Nephron progenitor cell (in vitro differentiated cells): Measurements from ENCODE around the gene C2orf81.

Experiments used
- DNase-seq: peaks from one replicate; pipeline ENCODE4 v3.0.0; 2021
- H3K27ac Mint-ChIP-seq: 2 replicates; pipeline ENCODE4 v1.8.0; 2021; ENCODE audit warnings: mild to moderate bottlenecking, moderate library complexity, mixed read lengths
- H3K27me3 Mint-ChIP-seq: 2 replicates; pipeline ENCODE4 v1.8.0; 2021; ENCODE audit warnings: mild to moderate bottlenecking, low read depth, mixed read lengths; ENCODE audit not compliant: poor library complexity
- H3K36me3 Mint-ChIP-seq: 2 replicates; pipeline ENCODE4 v1.8.0; 2021; ENCODE audit warnings: low read depth, mixed read lengths
- H3K4me1 Mint-ChIP-seq: 2 replicates; pipeline ENCODE4 v1.8.0; 2021; ENCODE audit warnings: mixed read lengths
- H3K4me3 Mint-ChIP-seq: 2 replicates; pipeline ENCODE4 v1.8.0; 2021; ENCODE audit warnings: mild to moderate bottlenecking, moderate library complexity, mixed read lengths
- H3K9me3 Mint-ChIP-seq: 2 replicates; pipeline ENCODE4 v1.8.0; 2021; ENCODE audit warnings: mild to moderate bottlenecking, moderate library complexity, mixed read lengths
- CTCF ChIP-seq: fragments of 200-600 bp; sonication (generic); IDR thresholded peaks from 2 replicates; pipeline ENCODE4 v1.5.0; 2021; ENCODE audit warnings: antibody characterized with exemption

The C2orf81 gene

GRCh38 chr2:74417763-74418162 lies 3.7 kb downstream of the C2orf81 start:
- Mint-ChIP-seq H3K4me3 (no peak overlapping the region), H3K36me3 (no peaks in the 10 kb centered on the region), H3K27me3 (peaks cover 17% of the 10 kb centered on the region), H3K27ac (no peak overlapping the region), H3K4me1 (peaks cover 36% of the 10 kb centered on the region), H3K9me3 (no peaks in the 10 kb centered on the region)
- no peak for DNase-seq
- no peak for TF ChIP-seq CTCF

GRCh38 chr2:74417197-74417596 lies 4.2 kb downstream of the C2orf81 start:
- Mint-ChIP-seq H3K9me3 (no peaks in the 10 kb centered on the region), H3K4me1 (peaks cover 31% of the 10 kb centered on the region), H3K27ac (no peak overlapping the region), H3K4me3 (no peak overlapping the region), H3K36me3 (no peaks in the 10 kb centered on the region), H3K27me3 (peaks cover 14% of the 10 kb centered on the region)
- TF ChIP-seq CTCF, result no peak
- DNase-seq, result no peak

- no peak for DNase-seq
- TF ChIP-seq CTCF, result no peak
- H3K4me3 Mint-ChIP-seq, result no peak overlapping the region
Measured at GRCh38 chr2:74416778-74417177, 4.6 kb downstream of the C2orf81 start.

GRCh38 chr2:74415762-74416395 lies 5.5 kb downstream of the C2orf81 start:
- TF ChIP-seq CTCF, result no peak
- Mint-ChIP-seq H3K27me3 (peaks cover 9% of the 10 kb centered on the region), H3K4me1 (peaks cover 20% of the 10 kb centered on the region), H3K27ac (peak overlapping the region; percentile 49), H3K36me3 (no peaks in the 10 kb centered on the region), H3K4me3 (no peak overlapping the region), H3K9me3 (no peaks in the 10 kb centered on the region)
- DNase-seq, result no peak

More at GRCh38 chr2:74416778-74417177, 4.6 kb downstream of the C2orf81 start:
- Mint-ChIP-seq H3K9me3 (no peaks in the 10 kb centered on the region), H3K4me1 (peaks cover 26% of the 10 kb centered on the region), H3K36me3 (no peaks in the 10 kb centered on the region), H3K27me3 (peaks cover 13% of the 10 kb centered on the region), H3K27ac (no peak overlapping the region)

- Mint-ChIP-seq H3K27ac (no peak overlapping the region), H3K27me3 (peaks cover 6% of the 10 kb centered on the region), H3K4me3 (no peak overlapping the region), H3K4me1 (peaks cover 13% of the 10 kb centered on the region), H3K9me3 (no peaks in the 10 kb centered on the region), H3K36me3 (no peaks in the 10 kb centered on the region)
- DNase-seq, result no peak
- TF ChIP-seq CTCF, result no peak
Measured at GRCh38 chr2:74414881-74415761, 6.3 kb downstream of the C2orf81 start.
